OCI-LY7 (cell line): Measurements from ENCODE around the gene YJEFN3. TPM values are rescaled to one million over a fixed set of nuclear protein-coding genes. Genes with fewer than 3 reads are reported as not detected.

ENCODE experiments used
- BruUV-seq: library from RNA; stranded (reverse); fragments of 400-500 nt; replicated peaks from 2 replicates; lab custom pipeline; 2021; lab: Mats Ljungman, UMichigan
- CTCF ChIA-PET: fragments of 300-600 bp; sonication (Branson Sonifier 250); formaldehyde crosslinking; loops from one replicate; lab custom pipeline; 2022; ENCODE audit warnings: antibody characterized with exemption; ENCODE audit not compliant: unreplicated experiment; lab: Charles Lee
- POLR2A ChIA-PET: fragments of 300-600 bp; sonication (Branson Sonifier 250); formaldehyde crosslinking; loops from one replicate; lab custom pipeline; 2022; ENCODE audit warnings: antibody characterized with exemption; lab: Charles Lee
- DNase-seq: peaks from one replicate; pipeline ENCODE4 v3.0.0-alpha.2; 2015; ENCODE audit warnings: low spot score
- H2AFZ ChIP-seq: fragments of 200-600 bp; sonication (generic), shearing (Covaris generic); 2 replicates; pipeline ENCODE4 v1.6.1; 2014; ENCODE audit warnings: mild to moderate bottlenecking, antibody characterized with exemption, low read length, moderate library complexity
- H3K27ac ChIP-seq: fragments of 200-600 bp; sonication (generic); 2 replicates; pipeline ENCODE4 v1.5.1; 2014; ENCODE audit warnings: mixed run types, low read depth, mild to moderate bottlenecking, moderate library complexity, low read length, inconsistent platforms; ENCODE audit not compliant: poor library complexity, severe bottlenecking
- H3K36me3 ChIP-seq: fragments of 200-600 bp; sonication (generic); 2 replicates; pipeline ENCODE4 v1.6.1; 2014; ENCODE audit warnings: mild to moderate bottlenecking, antibody characterized with exemption, low read length, moderate library complexity, mixed read lengths; ENCODE audit not compliant: insufficient read depth
- H3K4me1 ChIP-seq: fragments of 200-600 bp; sonication (generic); 2 replicates; pipeline ENCODE4 v1.5.1; 2014; ENCODE audit warnings: mild to moderate bottlenecking, low read length; ENCODE audit not compliant: insufficient read depth, poor library complexity, severe bottlenecking
- H3K4me2 ChIP-seq: fragments of 200-600 bp; sonication (generic); 2 replicates; pipeline ENCODE4 v1.6.1; 2014; ENCODE audit warnings: mild to moderate bottlenecking, low read length
- H3K4me3 ChIP-seq: fragments of 200-600 bp; sonication (generic); 2 replicates; pipeline ENCODE4 v1.5.1; 2014; ENCODE audit warnings: mild to moderate bottlenecking, low read depth, low read length; ENCODE audit not compliant: poor library complexity, severe bottlenecking
- H3K79me2 ChIP-seq: fragments of 200-600 bp; sonication (generic); 2 replicates; pipeline ENCODE4 v1.6.1; 2016; ENCODE audit warnings: low read depth, mild to moderate bottlenecking, low read length, moderate library complexity, mixed read lengths; ENCODE audit not compliant: insufficient read depth
- H3K9me2 ChIP-seq: fragments of 200-600 bp; sonication (generic); 2 replicates; pipeline ENCODE4 v1.6.1; 2016; ENCODE audit warnings: mild to moderate bottlenecking, low read length, mixed read lengths; ENCODE audit not compliant: insufficient read depth
- H3K9me3 ChIP-seq: fragments of 200-600 bp; sonication (generic); 2 replicates; pipeline ENCODE4 v1.6.1; 2014; ENCODE audit warnings: mild to moderate bottlenecking, mixed run types, low read length, mixed read lengths
- H4K20me1 ChIP-seq: fragments of 200-600 bp; sonication (generic); 2 replicates; pipeline ENCODE4 v1.6.1; 2014; ENCODE audit warnings: mild to moderate bottlenecking, antibody characterized with exemption, low read length, moderate library complexity, mixed read lengths; ENCODE audit not compliant: insufficient read depth
- EZH2phosphoT487 ChIP-seq: fragments of 200-600 bp; sonication (generic); IDR thresholded peaks from 2 replicates; pipeline ENCODE4 v1.6.1; 2018; ENCODE audit warnings: low read depth, borderline replicate concordance, mild to moderate bottlenecking, mixed run types, antibody characterized with exemption, low read length, moderate library complexity, mixed read lengths
- intact Hi-C: fragments of 100-400 bp; cut with micrococcal nuclease; formaldehyde crosslinking; loops from one replicate; pipeline ENCODE4 v1.10.0; 2022; ENCODE audit not compliant: unreplicated experiment
- total RNA-seq, 2 experiments: library from RNA; depleted of rRNA in 1 of 2; stranded (reverse); fragments of >200 nt in 1 of 2; shearing (Covaris generic) in 1 of 2; gene quantifications; 2 replicates each; pipeline ENCODE4 v1.2.3, GENCODE V29; 2014 to 2022
- TF ChIP-seq, protein P1 (sequence below): fragments of 200-600 bp; sonication (generic); conservative IDR thresholded peaks from 2 replicates; pipeline ENCODE4 v1.5.1; 2014; ENCODE audit warnings: mild to moderate bottlenecking, antibody characterized with exemption, low read length, moderate library complexity, mixed read lengths

YJEFN3 gene
- total RNA-seq, 2 experiments from 2014 or later = 5.4 to 35.3 TPM

DNA sequence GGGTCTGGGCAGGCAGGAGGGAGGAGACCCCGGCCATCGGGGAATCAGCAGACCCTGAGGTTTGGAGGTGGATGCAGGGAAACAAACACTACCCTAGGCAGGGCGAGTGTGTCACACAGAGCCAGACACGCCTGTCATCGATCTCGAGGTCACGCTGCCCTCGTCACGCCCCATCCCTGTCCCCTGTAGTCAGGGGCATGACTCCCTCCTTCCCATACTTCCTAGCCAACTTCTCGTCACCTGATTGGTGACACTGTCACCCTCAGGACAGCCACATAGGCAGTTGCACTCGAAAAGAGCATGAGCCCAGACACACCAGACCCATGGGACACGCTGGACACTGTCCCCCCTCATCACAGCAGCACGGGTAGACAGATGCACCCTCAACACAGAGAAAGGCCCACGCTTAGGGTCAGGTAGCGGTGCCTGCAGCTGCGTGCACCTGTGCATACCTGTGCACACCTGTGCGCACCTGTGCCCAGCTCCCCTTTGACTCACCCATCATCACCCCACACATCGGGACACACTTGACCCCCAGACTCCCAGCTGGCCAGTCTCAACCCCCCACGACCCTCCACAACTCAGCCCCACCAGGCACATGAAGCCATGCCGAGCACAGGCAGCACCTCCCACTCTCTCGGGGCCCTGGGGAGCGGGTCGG lies 21.2 kb downstream of the YJEFN3 start:
- ChIA-PET CTCF (no interaction called here), POLR2A (no interaction called here)
- H3K9me3 ChIP-seq = no peaks in the 10 kb centered on the region
- H4K20me1 ChIP-seq = no peaks in the 10 kb centered on the region
- BruUV-seq = no TSS peak
- intact Hi-C loops = no loop called here
- no peak overlapping the region for H3K27ac ChIP-seq
- no peak for TF ChIP-seq EZH2phosphoT487
- TF ChIP-seq, protein P1, sequence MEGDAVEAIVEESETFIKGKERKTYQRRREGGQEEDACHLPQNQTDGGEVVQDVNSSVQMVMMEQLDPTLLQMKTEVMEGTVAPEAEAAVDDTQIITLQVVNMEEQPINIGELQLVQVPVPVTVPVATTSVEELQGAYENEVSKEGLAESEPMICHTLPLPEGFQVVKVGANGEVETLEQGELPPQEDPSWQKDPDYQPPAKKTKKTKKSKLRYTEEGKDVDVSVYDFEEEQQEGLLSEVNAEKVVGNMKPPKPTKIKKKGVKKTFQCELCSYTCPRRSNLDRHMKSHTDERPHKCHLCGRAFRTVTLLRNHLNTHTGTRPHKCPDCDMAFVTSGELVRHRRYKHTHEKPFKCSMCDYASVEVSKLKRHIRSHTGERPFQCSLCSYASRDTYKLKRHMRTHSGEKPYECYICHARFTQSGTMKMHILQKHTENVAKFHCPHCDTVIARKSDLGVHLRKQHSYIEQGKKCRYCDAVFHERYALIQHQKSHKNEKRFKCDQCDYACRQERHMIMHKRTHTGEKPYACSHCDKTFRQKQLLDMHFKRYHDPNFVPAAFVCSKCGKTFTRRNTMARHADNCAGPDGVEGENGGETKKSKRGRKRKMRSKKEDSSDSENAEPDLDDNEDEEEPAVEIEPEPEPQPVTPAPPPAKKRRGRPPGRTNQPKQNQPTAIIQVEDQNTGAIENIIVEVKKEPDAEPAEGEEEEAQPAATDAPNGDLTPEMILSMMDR = no peak
- H3K4me3 ChIP-seq = no peak overlapping the region
- no peaks in the 10 kb centered on the region for H3K4me1 ChIP-seq
- H3K36me3 ChIP-seq = no peaks in the 10 kb centered on the region
- H3K79me2 ChIP-seq = no peaks in the 10 kb centered on the region
- no peak overlapping the region for H3K4me2 ChIP-seq
- DNase-seq = no peak
- no peaks in the 10 kb centered on the region for H3K9me2 ChIP-seq
- H2AFZ ChIP-seq = no peak overlapping the region

- no peak for DNase-seq
- no peaks in the 10 kb centered on the region for H3K4me1 ChIP-seq
- no peak for TF ChIP-seq EZH2phosphoT487
- TF ChIP-seq, protein P1 = no peak
- no peaks in the 10 kb centered on the region for H3K36me3 ChIP-seq
- BruUV-seq = no TSS peak
- intact Hi-C loops = no loop called here
- no peak overlapping the region for H3K27ac ChIP-seq
- H2AFZ ChIP-seq = no peak overlapping the region
- CTCF ChIA-PET = no interaction called here
- no peaks in the 10 kb centered on the region for H4K20me1 ChIP-seq
- H3K4me3 ChIP-seq = no peak overlapping the region
- H3K9me2 ChIP-seq = no peaks in the 10 kb centered on the region
- no peaks in the 10 kb centered on the region for H3K9me3 ChIP-seq
- no peaks in the 10 kb centered on the region for H3K79me2 ChIP-seq
- POLR2A ChIA-PET = no interaction called here
- H3K4me2 ChIP-seq = no peak overlapping the region
Measured at GRCh38 chr19:19550485-19550929, 21.8 kb downstream of the YJEFN3 start.
